Effector CD4-positive, alpha-beta T cell (primary cell): ENCODE results near the gene PCDHAC1.

Experiments
- DNase-seq: peaks from one replicate; pipeline ENCODE4 v3.0.0-alpha.2; 2020

The PCDHAC1 gene

DNA sequence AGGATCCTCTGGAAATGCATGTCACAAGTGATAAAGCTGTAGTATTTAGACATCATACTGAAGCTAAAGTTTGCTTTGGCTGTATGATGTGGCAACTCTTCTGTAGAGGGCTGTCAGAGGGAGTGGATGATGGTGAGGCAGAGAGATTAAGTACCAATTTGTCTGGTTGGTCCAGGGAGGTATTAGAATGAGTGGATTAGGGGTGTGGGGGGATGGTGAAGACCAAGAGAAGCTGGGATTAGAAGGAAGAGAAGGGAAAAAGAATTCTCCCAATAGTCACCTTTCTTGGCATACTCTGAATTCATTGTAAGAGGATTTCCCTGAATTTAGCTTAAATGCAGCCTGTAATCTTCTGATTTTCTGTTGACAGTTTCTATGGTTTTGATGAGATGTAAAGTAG, 43.8 kb downstream of the PCDHAC1 start:
- no peak for DNase-seq

DNA sequence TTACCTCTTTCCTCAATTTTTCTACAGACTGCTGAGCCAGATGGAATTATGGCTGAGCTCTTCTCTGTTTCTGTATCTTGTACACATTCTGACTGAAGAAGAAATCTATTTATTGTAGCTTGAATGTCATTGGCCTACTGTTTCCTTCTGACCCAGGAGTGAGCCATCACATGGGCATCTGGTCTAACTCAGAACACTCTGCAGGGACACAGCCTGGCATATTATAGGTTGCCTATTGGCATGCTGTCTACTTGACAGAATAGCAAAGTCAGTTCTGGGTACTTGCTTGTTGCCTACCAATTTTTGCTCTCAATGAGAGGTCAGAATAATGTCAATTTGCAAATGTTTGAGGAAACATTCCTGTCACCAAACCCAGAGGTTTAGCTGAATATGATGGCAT, 47.5 kb downstream of the PCDHAC1 start:
- no peak for DNase-seq

DNA sequence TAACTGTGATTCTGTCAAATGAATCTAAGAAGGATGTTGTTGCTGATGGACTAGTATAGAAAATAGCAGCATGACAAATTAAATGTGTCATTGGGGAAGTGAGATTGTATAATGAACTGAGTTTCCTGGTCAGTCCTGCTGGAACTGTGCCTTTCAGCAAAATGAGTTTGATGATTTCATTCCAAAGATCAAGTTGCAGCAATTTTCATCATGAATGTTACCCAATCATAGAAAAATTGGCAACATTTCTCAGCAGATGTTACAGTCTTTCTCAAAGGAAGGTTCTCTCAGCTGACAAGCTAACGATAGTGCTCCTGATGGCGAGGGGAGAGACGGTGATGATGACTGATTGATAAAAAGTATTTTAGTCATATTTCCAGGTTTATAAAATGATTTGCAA, 50.9 kb downstream of the PCDHAC1 start:
- no peak for DNase-seq

DNA sequence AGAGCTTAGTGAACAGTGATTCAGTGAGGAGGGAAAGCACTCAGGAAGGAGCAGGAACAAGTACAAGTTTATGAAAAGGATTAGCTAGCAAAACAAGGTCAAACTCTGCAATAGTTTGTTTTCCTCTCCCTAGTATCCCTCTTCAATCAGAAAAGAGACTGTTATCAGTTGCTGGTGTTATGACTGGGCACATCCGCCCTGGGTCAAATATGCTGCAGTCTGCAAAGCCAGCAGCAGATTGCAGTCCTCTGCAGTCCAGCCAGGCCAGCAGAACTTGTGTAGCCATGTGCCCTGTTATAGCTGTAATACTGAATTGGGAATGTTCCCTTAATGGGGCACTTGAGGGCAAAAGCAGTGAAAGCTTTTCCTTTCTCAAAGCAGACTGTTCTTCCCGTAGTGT, 52.2 kb downstream of the PCDHAC1 start:
- no peak for DNase-seq

DNA sequence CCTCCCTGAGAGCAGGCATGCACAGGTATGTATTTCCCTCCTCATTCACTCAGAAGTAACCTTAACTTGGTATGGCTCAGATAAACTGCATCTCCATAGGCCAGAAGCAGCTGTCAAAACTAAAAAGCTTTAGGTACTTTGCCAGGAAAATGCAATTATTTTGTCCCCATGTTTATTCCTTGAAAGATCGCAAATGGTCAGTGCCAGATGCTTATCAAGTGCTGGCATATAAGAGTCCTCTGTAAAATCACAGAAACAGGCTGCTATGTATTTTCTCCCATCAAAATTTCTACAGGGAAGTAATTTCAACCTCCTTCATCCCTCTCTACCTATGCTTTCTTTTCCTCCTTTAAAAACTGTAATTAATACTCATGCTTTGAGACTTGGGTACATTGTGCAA, 52.9 kb downstream of the PCDHAC1 start:
- DNase-seq: no peak
